DMS153 treated with DMSO at 0.1 percent for 48 hours (cell line): Measurements from ENCODE around the gene ACVR2B.
A peak's percentile ranks its signal among the peaks of the same experiment; 100 is the strongest.

Source experiments
- DNase-seq: peaks from one replicate; lab custom pipeline; 2025; ENCODE audit not compliant: unreplicated experiment; lab: John Stamatoyannopoulos, UW

ACVR2B gene

DNA sequence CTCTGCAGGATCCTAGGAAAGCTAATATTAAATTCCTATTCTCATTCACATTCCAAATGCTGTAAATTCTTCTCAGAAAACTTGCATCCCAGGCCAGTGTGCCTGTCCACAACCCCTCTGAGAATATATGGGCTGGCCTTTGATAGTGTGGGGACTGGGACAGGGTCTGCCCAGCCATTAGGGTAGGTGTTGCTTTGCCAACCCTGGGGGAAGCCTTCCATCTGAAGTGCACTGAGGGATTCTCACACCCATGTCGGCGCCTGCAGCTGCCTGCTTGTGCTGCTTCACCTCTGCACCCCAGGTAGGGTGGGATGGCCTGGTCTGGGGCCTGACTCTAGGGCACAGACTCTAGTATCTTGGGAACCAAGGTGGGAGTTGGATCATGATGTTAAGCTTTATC is 27.2 kb downstream of the ACVR2B start:
- no peak for DNase-seq

DNA sequence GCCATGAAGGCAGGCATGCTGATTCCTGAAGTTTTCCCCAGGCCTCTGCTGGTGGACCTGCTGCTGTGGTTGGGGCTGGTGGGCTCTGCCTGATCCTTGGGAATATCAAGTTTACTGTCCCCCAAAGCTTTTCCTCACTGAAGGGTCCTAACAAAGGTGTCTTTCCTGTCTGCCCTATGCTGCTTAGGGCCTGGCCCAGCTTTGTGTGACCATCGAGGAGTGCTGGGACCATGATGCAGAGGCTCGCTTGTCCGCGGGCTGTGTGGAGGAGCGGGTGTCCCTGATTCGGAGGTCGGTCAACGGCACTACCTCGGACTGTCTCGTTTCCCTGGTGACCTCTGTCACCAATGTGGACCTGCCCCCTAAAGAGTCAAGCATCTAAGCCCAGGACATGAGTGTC is 29.3 kb downstream of the ACVR2B start:
- DNase-seq: no peak

DNA sequence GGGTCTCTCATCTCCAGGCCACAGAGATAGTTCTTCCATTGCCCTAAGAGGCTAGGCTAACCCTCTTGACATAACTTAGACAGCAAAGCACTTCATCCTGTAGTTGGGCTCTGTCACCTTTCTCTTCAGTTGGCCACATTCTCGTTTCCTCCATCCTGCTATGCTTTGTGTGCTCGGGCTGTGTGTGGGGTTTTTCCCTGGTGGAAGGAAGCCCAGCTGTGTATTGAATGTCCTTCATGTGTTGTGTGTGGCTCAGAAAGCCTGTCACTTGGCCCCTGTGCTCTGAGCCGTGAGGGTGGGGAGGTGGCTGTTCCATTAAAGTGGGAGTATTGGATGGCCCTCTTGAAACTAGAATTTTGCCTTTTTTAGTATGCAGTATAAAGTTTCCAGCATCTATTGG is 33.6 kb downstream of the ACVR2B start:
- DNase-seq: no peak

DNA sequence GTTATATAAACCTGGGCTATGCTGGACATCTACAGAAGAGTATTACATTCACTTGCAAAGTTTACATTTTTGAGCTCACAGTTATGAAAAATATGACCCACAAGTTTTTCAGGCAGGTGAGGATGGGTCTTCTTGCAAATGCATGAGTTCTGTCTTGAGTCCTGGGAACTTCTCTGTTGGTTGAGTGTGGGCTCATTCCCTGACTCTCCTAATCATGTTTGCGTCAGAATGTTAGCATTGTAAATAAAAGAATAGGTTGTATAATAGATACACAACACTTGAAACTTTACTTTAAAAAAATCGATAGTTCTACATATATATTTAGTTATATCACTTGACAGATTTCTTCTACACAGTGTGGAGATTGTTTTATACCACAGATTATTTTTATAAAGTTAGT is 35.3 kb downstream of the ACVR2B start:
- DNase-seq: no peak

DNA sequence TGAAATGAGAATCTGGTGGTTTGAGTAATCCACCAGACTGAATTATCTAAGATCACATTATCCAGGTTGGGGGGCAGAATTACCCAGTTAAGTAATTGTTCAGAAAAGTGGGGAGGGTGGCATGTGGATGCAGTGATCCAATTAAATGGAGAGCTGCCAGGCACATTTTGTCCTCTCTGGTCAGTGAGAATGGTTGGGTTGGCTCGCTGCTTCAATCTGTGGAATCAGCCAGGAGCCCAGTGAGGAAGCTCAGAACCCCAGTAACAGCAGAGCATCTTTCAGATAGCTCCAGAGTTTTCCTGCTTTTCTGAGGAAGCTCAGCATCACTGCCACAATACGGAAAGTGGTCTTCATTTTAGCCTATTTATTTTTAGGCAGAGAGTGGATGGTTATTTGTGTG is 36.1 kb downstream of the ACVR2B start:
- DNase-seq: no peak

DNA sequence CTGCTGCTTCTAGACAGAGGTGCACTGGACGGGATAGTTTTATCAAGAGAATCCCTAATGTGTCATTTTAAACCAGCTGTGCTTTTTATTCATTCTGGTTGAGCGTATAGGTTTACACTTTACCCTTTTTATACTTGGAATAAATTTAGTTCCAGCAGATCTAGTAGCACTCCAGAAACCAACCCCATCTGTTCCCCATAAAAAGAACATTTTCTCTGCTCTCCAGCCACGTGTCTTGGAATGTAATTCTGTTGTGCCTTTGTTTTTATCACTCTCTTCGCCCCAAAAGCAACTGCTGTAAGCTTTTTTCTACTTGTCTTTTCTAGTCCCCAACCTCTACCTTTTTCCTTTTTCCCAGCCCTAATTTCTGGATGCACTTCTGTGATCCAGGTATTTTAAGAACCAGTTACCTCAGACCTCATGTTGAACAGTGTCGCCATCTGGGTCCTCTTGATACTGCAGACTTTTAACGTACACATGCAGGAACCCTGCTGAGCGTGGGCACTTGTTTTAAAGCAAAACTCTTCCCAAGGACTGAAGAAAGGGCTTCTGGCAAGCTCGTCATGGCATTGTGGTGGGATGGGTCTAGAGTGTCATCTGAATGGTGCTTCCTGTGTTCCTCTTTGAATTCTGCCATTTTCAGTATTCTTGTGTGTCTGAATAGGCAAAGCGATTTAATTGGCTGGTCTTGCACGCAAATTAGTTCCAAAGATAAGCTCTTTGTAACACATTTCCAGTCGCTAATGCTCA is 36.8 kb downstream of the ACVR2B start:
- no peak for DNase-seq

DNA sequence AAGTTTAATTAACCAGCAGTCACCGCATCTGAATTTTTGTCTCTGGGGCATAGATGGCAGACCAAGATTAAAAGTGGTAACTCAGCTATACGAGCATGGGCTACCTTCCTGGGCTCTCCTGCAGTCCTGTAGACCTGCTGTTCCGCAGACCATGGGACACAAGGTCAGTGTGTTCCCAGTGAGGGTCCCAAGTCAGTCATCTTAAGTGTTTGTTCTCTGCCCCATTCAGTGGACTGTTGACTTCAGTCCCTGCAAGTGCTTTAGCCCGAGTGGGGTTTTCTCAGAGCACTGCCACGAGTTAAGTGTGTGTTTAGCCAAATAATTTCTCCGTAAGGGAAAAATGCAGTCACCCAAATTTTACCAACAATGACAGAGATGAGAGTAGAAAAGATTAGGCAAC is 37.5 kb downstream of the ACVR2B start:
- no peak for DNase-seq

DNA sequence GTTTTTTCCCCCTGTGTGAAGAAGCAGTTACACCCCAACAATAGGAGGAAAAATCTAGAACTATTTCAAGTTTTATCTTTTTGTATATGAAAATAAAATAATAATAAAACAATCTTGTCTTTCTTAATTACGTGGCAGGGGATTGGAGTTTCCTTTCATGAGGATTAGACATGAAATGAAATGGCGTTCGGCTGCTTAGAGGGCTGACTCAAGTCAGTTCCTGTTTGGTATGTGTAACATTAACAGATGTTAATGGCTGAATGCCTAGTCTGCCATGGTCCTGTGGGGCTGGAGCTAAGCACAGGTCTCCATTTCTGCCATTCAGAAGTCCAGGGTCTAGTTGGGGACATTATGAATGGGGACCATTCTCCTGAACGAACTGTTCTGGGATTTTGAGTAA is 39.3 kb downstream of the ACVR2B start:
- DNase-seq: no peak

DNA sequence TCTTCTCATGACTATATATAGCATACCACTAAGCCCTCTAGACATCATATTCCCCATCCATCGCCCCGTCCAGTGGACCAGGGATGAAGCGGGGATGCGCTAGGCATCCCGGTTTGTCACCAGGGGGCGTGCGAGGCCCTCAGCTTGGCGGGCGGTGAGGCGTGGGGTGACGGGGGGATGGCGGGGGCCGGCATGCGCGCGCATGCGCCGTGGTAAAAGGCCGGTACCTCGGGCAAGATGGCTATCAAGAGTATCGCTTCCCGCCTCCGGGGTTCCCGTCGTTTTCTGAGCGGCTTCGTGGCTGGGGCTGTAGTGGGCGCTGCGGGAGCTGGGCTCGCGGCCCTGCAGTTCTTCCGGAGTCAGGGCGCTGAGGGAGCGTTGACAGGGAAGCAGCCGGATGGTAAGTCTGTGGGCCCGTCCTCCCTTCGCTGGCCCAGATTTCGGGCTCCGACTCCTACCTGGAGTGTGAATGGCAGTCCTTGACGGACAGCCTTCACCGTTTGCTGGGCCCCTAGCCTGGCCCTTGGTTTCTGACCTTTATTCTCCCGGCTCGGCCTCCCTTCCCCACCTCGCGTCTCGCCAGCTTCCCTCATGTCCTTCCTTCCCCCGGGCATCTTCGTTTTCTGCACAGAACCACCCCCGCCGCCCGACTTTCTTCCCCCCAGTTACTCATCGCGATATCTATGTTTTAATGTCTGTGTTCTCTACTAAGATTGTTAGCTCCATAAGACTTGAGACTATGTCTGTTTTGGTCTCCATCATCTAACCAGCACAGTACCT is 42.6 kb downstream of the ACVR2B start, which contains the start of gene EXOG:
EXOG (plus strand) TSS at position 210 of the 780 bp plus-strand sequence; CDS start at position 238, 28 bp downstream.
- DNase-seq: peak; percentile 57

DNA sequence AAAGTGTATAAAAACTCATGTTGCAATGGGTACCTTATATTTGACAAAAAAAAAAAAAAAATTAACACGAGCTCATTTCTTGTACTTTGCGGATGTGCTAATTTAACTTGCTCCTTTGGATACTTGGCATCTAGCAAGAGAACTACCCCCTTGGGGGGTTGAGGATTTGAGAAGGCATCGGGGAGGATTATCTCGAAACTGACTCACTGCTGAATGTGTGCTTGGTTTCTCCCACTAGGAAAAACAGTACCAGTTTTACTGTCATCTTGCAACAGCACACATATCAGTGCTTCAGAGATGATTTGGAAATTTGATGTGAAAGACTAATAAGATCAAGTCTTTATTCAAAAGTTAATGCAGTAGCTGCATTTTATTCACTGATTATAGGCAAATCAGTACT is 43.3 kb downstream of the ACVR2B start:
- DNase-seq: no peak

DNA sequence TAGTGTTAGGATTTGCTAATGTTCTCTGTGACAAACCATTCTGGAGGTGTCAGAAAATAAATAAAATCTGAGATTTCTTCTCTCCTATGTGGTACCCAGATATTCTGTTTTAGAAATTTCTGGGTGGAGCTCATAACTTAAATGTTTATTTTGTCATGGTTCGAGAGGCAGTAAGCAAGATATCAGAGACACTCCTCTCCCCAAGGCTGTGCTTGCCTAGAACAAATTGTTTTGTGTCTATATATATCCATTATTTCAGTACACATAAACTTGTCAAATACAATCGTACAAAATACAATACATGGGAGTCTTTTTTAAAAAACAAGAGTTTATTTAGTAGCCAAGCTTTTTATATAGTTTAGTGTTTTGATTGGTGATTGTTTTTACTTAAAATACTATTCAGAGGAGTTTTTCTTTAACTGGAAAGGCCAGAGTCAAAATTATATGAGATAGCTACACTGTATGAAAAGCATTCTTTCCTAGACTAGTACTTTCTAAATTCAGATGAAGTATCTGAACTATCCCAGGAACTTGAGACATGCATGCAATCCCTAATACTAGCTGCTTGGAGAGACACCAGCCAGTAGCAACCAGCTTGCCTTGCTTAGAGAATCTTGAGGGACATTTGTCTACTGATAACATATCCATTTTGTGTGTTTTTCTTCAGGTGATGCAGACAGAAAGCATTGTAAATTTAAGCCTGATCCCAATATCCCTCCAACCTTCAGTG is 47.2 kb downstream of the ACVR2B start:
- no peak for DNase-seq

DNA sequence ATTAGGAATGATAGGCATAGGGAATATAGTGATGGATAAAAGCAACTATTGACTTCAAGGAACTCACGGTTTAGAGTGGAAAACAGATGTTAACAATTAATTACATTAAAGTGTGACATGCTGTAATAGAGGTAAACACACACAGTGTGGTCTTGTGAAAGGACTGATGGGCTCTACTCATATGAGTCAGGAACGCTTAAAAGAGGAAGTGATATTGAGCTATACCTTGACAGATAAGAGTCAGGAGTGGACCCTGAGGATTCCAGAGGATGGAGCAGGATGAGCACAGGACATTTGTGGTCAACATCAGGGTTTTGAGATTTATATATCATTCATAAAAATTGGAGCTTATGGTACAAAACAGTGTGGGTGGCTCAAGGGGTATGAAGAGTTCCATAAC is 53.4 kb downstream of the ACVR2B start:
- DNase-seq: no peak

DNA sequence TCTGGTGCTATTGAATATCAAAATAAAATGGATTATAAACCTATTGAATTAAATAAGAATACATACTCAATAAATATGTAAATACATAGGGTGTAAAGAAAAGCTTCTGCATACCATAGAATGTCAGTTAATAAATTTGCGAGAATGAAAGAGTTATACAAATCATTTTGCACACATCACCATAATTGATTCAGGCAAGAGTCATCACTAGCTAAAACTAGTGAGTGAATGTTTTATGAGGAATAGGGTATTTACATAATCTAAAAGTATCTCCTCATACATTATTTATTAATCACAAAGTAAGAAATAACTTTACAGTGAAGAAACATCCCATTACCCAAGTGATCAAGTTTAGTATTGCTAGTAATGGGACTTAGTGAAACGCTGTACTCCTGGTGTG is 56.0 kb downstream of the ACVR2B start:
- no peak for DNase-seq

DNA sequence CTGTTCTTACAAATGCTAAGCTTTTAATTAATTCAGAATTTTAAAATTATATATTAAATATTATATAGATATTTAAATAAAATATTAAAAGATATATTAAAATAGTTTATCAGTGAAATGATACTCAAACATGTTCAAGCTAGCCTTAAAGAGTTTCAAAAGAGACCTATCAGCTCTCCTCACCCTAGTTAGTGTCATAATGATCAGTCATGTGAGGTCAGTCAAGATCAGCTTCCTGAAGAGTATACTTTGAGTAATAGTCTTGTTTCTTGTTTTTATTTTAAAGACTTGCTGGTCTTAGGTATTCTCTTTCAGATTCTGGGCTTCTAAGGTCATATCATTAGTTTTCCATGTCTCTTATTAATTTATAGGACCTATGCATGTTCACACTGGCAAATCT is 56.9 kb downstream of the ACVR2B start:
- no peak for DNase-seq

DNA sequence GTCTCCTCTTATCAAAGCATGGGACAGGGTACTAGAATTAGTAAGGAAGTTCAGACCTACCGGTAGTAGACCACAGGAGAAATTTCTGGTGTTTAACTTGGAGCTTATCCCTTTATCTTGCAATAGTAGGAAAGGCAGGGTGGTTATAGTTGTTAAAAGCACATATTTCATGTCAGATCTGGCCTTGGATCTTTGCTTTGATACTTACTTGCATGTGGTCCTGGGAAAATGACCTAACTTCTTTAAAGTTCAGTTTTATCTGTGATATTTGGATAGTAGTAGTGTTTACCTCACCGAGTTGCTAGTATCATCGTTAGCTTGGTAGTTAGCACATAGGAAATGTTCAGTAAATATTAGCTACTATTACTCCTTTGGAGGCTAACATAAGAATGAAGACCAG is 57.9 kb downstream of the ACVR2B start:
- DNase-seq: no peak

DNA sequence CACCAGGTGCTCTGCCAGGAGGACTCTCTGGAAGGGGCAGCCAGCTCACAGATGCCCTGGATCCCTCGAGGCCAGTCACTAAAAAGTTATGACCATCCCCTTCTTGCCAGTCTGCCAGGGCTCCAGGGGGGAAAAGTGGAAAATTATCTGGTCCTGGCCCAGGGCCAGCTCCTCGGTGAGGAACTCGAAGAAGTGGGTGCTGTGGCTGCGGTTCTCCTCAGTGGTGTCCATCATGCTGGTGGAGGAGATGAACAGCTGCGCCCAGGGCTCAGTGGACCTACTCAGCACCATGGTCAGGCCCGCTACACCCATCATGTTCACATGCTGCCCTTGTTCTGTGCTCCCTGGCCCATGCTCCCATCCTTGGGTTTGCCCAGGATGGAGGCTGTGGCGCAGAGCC is 61.7 kb downstream of the ACVR2B start:
- DNase-seq: no peak

DNA sequence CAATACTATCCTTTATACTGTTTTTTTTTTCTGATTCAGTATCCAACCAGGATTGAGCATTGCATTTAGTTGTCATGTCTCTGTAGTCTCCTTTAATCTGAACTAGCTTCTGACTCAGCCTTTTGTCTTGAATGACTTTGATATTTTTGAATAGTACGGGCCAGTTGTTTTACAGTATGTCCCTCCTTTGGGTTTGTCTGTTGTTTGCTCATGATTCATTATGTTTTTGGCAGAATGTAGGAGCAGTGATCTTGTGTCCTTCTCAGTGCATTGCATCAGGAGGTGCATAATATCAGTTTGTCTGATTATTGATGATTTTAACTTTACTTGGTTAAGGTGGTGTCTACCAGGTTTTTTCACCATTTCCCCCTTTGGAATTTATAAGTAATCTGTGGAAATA is 63.0 kb downstream of the ACVR2B start:
- DNase-seq: no peak

DNA sequence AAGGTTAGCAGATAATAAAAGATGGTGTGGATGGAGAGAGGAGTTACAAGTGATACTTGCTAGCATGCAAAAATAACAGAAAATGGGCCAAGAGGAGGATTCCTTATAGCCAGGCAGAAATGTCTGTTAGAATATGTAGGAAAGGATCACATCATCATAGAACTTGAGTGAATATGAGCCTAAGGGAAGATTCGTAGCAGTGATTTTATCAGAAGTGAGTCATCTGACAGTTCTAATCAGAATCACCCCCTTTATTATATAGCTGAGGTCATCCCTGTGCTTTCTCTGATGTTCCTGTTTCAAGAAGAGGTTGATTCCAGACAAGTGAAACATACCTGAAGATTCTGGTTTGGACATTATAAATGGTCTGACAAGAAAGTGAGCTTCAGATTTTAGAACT is 65.3 kb downstream of the ACVR2B start:
- DNase-seq: no peak

DNA sequence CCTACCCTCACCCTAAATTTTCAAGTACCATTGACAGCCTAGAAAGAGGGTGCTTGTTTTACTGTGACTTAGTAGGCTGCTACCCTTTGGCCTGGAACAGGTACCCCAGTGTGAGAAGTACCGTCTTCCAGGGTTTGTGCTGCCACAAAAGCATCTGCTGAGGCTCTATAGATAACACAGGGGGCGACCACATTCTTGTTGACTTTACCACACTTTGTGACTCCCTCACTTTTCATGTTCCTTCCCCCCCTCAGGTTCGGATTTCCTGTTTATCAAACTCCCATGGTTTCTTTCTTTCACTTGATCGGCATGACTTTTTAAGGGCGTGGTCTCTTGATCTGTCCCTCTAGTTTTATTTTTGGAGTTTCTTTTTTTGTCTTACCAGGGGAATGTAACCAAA is 66.0 kb downstream of the ACVR2B start:
- no peak for DNase-seq

DNA sequence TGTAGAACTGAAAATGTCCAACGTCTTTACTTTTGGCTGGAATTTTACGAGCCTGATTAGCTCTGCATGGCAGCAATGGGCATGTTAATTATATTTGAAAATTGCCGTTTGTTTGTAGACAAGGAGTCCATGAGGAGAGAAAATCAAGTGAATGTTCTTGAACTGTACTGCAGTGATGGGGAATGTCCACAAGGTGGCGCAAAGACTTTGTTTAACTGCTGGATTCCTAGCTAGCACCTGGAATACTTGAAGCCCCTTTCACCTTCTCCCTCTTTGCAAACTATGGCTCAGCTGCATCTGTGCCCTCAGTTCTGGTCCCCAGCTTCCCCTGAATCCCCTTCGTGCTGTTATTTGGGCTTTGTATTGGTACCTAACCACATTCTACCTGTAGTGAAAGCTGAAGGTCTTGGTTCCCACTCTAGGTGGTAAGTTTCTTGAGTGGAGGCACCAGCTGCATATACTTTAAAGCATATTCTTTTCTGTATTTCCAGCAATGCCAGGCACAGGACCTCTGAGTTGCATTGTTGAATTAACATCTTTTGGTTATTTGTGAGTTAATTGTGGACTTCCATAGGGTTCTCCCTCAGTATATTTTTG is 67.8 kb downstream of the ACVR2B start:
- no peak for DNase-seq

DNA sequence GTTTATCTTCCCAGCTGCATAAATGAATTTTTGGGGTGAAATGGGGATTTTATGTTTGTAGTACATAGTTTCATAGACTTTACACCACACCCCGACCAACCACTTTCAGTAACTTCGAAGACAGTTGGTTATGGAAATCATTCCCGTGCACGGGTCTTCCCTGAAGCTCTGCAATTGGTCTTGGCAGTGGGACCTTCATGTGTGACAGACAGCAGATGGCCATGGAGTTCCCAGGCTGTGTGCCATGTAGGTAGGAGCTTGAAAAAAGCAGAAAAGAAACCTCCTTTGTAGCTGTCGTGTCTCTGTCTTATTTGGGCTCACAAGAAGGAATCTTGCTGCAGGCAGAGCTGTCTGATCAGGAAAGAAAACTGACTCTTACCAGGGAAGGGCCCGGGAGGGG is 68.3 kb downstream of the ACVR2B start:
- no peak for DNase-seq
